ENCODE data around the gene SLC18A2.

The SLC18A2 gene

GRCh38 chr10:117312430-117312829 lies 71.5 kb downstream of the SLC18A2 start:
- no peaks in the 10 kb centered on the region for H3K4me1 ChIP-seq (ENCODE audit: control insufficient read depth, insufficient read depth, low read length)
- no peaks in the 10 kb centered on the region for H3K9me3 ChIP-seq (ENCODE audit: control insufficient read depth, insufficient read depth, low read length)
- no peaks in the 10 kb centered on the region for H3K27me3 ChIP-seq (ENCODE audit: control insufficient read depth, insufficient read depth, low read length)
- WGBS (ENCODE audit: insufficient coverage, insufficient read length): no CpG with 5 or more reads among the region's 4 CpGs
- H3K4me3 ChIP-seq (ENCODE audit: low read length): no peak overlapping the region
- no peaks in the 10 kb centered on the region for H3K36me3 ChIP-seq (ENCODE audit: control insufficient read depth, insufficient read depth, low read length)
- no peak overlapping the region for H3K27ac ChIP-seq (ENCODE audit: low read length)
- DNase-seq (ENCODE audit: low read depth, low spot score): no peak

- Histone ChIP-seq H3K4me1 (ENCODE audit: control insufficient read depth, insufficient read depth, low read length) (no peaks in the 10 kb centered on the region), H3K4me3 (ENCODE audit: low read length) (no peak overlapping the region), H3K27ac (ENCODE audit: low read length) (no peak overlapping the region), H3K9me3 (ENCODE audit: control insufficient read depth, insufficient read depth, low read length) (no peaks in the 10 kb centered on the region), H3K27me3 (ENCODE audit: control insufficient read depth, insufficient read depth, low read length) (no peaks in the 10 kb centered on the region), H3K36me3 (ENCODE audit: control insufficient read depth, insufficient read depth, low read length) (no peaks in the 10 kb centered on the region)
- no peak for DNase-seq (ENCODE audit: low read depth, low spot score)
- WGBS (ENCODE audit: insufficient coverage, insufficient read length): no CpG with 5 or more reads among the region's 1 CpG
These were observed 72.7 kb downstream of the SLC18A2 start for GRCh38 chr10:117313641-117314040.

GRCh38 chr10:117316701-117317100 lies 75.8 kb downstream of the SLC18A2 start:
- no peaks in the 10 kb centered on the region for H3K36me3 ChIP-seq (ENCODE audit: control insufficient read depth, insufficient read depth, low read length)
- H3K27ac ChIP-seq (ENCODE audit: low read length): no peak overlapping the region
- no peaks in the 10 kb centered on the region for H3K9me3 ChIP-seq (ENCODE audit: control insufficient read depth, insufficient read depth, low read length)
- no peaks in the 10 kb centered on the region for H3K4me1 ChIP-seq (ENCODE audit: control insufficient read depth, insufficient read depth, low read length)
- DNase-seq (ENCODE audit: low read depth, low spot score): no peak
- no CpG with 5 or more reads among the region's 2 CpGs for WGBS (ENCODE audit: insufficient coverage, insufficient read length)
- no peaks in the 10 kb centered on the region for H3K27me3 ChIP-seq (ENCODE audit: control insufficient read depth, insufficient read depth, low read length)
- H3K4me3 ChIP-seq (ENCODE audit: low read length): no peak overlapping the region

- Histone ChIP-seq H3K4me1 (ENCODE audit: control insufficient read depth, insufficient read depth, low read length) (peaks cover 1% of the 10 kb centered on the region; the same call in 1 of the 2 replicates), H3K27ac (ENCODE audit: low read length) (no peak overlapping the region), H3K27me3 (ENCODE audit: control insufficient read depth, insufficient read depth, low read length) (no peaks in the 10 kb centered on the region), H3K4me3 (ENCODE audit: low read length) (no peak overlapping the region), H3K36me3 (ENCODE audit: control insufficient read depth, insufficient read depth, low read length) (no peaks in the 10 kb centered on the region), H3K9me3 (ENCODE audit: control insufficient read depth, insufficient read depth, low read length) (no peaks in the 10 kb centered on the region)
- DNase-seq (ENCODE audit: low read depth, low spot score): no peak
These were observed 78.0 kb downstream of the SLC18A2 start for GRCh38 chr10:117318909-117319308.

- H3K36me3 ChIP-seq (ENCODE audit: control insufficient read depth, insufficient read depth, low read length): no peaks in the 10 kb centered on the region
- H3K4me1 ChIP-seq (ENCODE audit: control insufficient read depth, insufficient read depth, low read length): peaks cover 1% of the 10 kb centered on the region; the same call in 1 of the 2 replicates
- WGBS (ENCODE audit: insufficient coverage, insufficient read length): no CpG with 5 or more reads among the region's 1 CpG
- H3K4me3 ChIP-seq (ENCODE audit: low read length): no peak overlapping the region
- H3K9me3 ChIP-seq (ENCODE audit: control insufficient read depth, insufficient read depth, low read length): no peaks in the 10 kb centered on the region; the same call in 1 of the 2 replicates
- DNase-seq (ENCODE audit: low read depth, low spot score): no peak
- no peak overlapping the region for H3K27ac ChIP-seq (ENCODE audit: low read length)
- no peaks in the 10 kb centered on the region for H3K27me3 ChIP-seq (ENCODE audit: control insufficient read depth, insufficient read depth, low read length)
These were observed 79.2 kb downstream of the SLC18A2 start for GRCh38 chr10:117320050-117320665.

GRCh38 chr10:117322260-117322659 lies 81.3 kb downstream of the SLC18A2 start:
- no peaks in the 10 kb centered on the region for H3K36me3 ChIP-seq (ENCODE audit: control insufficient read depth, insufficient read depth, low read length)
- no peak overlapping the region for H3K27ac ChIP-seq (ENCODE audit: low read length)
- no peak for DNase-seq (ENCODE audit: low read depth, low spot score)
- no CpG with 5 or more reads among the region's 4 CpGs for WGBS (ENCODE audit: insufficient coverage, insufficient read length)
- no peak overlapping the region for H3K4me3 ChIP-seq (ENCODE audit: low read length)
- peaks cover 1% of the 10 kb centered on the region; the same call in 1 of the 2 replicates for H3K4me1 ChIP-seq (ENCODE audit: control insufficient read depth, insufficient read depth, low read length)
- no peaks in the 10 kb centered on the region for H3K27me3 ChIP-seq (ENCODE audit: control insufficient read depth, insufficient read depth, low read length)
- H3K9me3 ChIP-seq (ENCODE audit: control insufficient read depth, insufficient read depth, low read length): no peaks in the 10 kb centered on the region; the same call in 1 of the 2 replicates

- H3K9me3 ChIP-seq (ENCODE audit: control insufficient read depth, insufficient read depth, low read length): no peaks in the 10 kb centered on the region; the same call in 1 of the 2 replicates
- no peak overlapping the region for H3K4me3 ChIP-seq (ENCODE audit: low read length)
- no peaks in the 10 kb centered on the region for H3K27me3 ChIP-seq (ENCODE audit: control insufficient read depth, insufficient read depth, low read length)
- DNase-seq (ENCODE audit: low read depth, low spot score): no peak
- peaks cover 2% of the 10 kb centered on the region; the same call in 1 of the 2 replicates for H3K4me1 ChIP-seq (ENCODE audit: control insufficient read depth, insufficient read depth, low read length)
- no peak overlapping the region for H3K27ac ChIP-seq (ENCODE audit: low read length)
- no peaks in the 10 kb centered on the region for H3K36me3 ChIP-seq (ENCODE audit: control insufficient read depth, insufficient read depth, low read length)
- no CpG with 5 or more reads among the region's 2 CpGs for WGBS (ENCODE audit: insufficient coverage, insufficient read length)
These were observed 83.5 kb downstream of the SLC18A2 start for GRCh38 chr10:117324367-117324766.

GRCh38 chr10:117327262-117327661 lies 86.3 kb downstream of the SLC18A2 start:
- no peaks in the 10 kb centered on the region; the same call in 1 of the 2 replicates for H3K9me3 ChIP-seq (ENCODE audit: control insufficient read depth, insufficient read depth, low read length)
- DNase-seq (ENCODE audit: low read depth, low spot score): no peak
- H3K27ac ChIP-seq (ENCODE audit: low read length): no peak overlapping the region
- no peaks in the 10 kb centered on the region for H3K36me3 ChIP-seq (ENCODE audit: control insufficient read depth, insufficient read depth, low read length)
- peaks cover 2% of the 10 kb centered on the region; the same call in 1 of the 2 replicates for H3K4me1 ChIP-seq (ENCODE audit: control insufficient read depth, insufficient read depth, low read length)
- no peaks in the 10 kb centered on the region for H3K27me3 ChIP-seq (ENCODE audit: control insufficient read depth, insufficient read depth, low read length)
- no peak overlapping the region for H3K4me3 ChIP-seq (ENCODE audit: low read length)

Data from iPS DF 6.9 (cell line).